Activated gamma-delta T cell treated with Interleukin-2 at 50 U/mL for 16 hours (primary cell): ENCODE data around the gene SPATS2L.
A peak's percentile ranks its signal among the peaks of the same experiment; 100 is the strongest.

Source experiments
- DNase-seq: peaks from one replicate; pipeline ENCODE4 v3.0.0-alpha.2; 2020

The SPATS2L gene

GRCh38 chr2:200297100-200297499, 9.4 kb upstream of the SPATS2L start:
- no peak for DNase-seq

DNA sequence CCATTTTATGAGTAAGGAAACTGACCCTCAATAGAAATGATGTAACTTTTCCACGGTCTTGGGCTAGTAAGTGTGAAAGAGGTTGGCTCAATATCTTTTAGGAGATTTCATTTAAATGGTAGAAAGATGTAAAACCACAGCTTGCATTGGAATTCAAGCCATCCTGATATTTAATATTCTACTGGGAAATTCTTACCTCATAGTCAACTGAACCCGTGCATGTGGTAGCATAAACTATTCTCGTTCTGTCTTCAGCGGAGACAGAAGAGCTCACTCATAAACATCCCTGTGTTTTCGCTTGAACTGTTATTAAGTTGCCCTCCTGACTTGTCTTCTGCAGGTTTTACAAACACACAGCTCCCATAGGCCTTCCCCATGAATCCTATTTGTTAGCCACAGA, 8.5 kb upstream of the SPATS2L start:
- DNase-seq, result no peak

- no peak for DNase-seq
These were observed 7.7 kb upstream of the SPATS2L start for GRCh38 chr2:200298816-200299215.

- no peak for DNase-seq
These were observed 6.4 kb upstream of the SPATS2L start for GRCh38 chr2:200300065-200300464.

GRCh38 chr2:200300638-200301314, 5.7 kb upstream of the SPATS2L start:
- DNase-seq, result no peak

DNA sequence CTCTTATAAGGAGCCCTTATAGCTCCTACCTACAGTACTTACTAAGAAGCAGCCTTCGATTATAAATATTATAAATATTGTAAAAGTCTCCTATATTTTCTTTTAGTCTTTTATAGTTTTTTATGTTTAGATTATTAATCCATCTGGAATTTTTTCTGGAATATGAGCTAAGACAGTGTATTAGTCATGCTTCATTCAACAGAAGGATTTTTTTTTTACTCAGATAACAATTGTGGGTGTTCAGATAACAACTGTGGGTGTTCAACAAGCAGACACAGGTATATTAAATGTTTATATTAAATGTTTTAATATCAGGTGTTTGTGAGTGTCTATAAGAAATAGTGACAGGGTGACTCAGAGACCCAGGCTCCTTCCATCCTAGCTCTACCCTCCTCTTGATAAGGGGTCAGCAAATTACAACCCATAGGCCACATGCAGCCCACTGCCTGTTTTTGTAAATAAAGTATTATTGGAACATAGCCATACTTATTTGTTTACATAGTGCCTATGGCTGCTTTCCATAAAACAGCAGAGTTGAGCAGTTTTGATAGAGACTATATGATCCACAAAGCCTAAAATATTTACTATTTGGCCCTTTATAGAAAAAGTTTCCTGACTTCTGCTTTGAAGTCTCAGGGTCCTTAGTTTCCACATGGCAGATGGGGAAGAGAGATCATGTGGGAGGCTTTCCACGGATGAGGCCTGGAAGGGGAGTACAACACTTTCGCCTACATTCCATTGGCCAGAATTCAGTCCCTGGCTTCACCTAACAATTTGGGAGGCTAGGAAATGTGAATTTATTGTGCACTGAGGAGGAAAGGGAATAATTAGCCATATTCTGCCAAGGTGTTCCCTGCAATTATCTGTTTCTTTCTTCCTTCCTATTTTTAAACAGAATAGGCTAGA, 4.3 kb upstream of the SPATS2L start:
- DNase-seq, result no peak

DNA sequence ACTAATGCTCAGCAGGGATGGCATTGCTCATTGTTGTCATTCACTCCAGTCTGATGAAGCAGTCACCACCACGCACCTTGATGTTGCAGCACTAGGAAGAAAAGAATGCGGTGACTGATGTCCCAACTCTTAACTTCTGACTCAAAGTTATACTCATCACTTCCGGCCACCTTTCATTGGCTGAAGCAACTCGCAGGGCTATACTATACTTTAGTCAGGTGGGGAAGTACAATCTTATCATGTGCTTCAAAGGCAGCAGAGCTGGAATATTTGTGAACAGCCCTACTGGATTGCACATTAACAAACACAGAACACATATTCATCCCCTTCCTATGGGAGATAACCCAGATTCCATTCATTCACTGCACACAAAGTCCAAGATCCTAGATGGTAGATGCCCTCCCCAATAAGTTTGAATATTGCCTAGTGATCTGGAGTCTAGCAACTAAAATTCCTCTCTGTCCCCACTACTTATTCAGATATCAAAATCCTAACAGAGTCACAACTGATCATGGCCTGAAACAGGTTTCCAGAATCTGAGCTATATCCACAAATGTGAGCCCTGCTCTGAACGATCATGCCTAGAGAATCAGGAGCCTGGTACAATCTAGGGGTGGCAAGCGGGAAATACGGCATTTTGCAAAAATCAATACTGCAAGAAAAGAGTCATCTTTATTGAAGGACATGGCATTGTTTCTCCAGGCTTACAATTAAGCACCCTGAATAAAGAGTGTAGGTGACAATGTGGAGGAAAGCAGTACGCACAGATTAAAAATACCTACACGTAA, 3.4 kb upstream of the SPATS2L start:
- DNase-seq, result no peak

- DNase-seq, result no peak
These were observed 697 bp upstream of the SPATS2L start for GRCh38 chr2:200305797-200306195.

DNA sequence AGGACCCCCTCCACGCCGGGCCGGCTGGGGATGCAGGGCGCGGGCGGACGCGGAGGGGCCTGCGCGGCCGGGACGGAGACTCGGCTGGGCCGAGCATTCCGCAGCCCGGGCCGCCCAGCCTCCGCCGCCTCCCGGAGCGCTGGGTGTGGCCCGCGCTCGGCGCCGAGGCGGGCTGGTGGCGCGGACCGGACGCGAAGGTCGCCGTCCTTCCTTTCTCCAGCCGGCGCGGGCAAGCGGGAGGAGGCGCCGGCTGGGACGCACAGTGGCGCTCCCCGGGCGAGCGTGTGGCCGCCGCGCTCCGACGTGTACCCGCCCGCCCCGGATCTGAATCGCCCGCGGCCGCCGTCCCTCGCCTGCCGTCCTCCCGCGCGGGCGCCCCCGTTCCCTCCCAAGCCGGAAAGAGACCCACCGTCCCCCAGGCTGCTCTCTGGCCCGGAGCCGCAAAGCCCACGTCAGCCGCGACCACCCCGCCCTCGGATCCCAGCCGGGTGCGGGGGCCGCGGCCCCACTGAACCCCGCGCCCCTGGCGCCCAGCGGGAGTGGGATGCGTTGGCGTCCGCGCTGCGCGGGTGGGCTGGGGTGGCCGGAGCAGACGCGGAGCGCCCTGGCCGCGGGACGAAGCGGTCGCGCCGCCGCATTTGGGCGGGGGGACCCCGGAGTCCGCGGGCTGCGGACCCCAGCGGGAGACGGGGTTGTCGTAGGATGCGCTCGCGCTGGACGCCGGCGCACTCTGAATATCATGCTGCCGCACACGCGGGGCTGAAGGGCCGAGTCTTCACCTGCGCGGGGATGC, 634 bp downstream of the SPATS2L start:
- DNase-seq, result peak; percentile 8

DNA sequence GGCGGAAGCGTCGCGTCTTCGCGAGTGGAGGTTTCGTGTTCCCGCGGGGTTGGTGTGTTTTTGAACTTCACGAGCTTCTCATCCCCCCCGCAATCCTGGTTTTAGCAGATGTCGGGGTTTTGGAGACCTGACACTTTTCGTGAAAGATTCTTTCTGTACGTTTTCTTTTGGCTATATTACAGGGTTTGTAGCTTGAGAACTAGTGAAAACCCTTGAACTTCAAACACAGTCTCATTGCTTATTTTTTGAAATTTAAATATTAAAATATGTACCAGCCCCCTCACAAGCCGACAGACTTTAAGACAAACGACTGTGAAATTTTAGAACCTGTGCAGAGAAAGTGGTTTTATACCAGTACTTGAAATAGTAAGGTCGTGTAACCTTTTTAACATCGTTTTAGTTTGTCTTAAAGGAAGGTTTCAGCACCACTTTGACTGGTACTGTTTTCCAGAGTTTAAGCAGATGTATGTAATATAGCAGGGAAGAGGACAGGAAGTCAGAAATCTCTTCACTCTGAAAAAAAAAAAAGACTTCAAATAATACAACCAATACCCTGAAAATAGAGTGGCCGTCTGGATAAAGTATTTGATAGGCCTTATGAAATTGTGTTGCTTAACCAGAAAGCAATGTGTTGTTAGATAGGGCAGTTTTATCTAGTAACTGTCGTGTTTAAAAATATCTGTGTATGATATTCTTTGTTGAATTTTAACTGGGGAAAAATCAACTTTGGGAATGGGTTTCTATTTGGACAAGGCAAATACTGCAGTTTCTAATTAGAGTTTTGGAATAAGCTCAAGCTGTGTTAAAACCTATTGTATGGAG, 1.4 kb downstream of the SPATS2L start:
- peak; percentile 5 for DNase-seq

- DNase-seq, result no peak
These were observed 2.2 kb downstream of the SPATS2L start for GRCh38 chr2:200308546-200309295.

DNA sequence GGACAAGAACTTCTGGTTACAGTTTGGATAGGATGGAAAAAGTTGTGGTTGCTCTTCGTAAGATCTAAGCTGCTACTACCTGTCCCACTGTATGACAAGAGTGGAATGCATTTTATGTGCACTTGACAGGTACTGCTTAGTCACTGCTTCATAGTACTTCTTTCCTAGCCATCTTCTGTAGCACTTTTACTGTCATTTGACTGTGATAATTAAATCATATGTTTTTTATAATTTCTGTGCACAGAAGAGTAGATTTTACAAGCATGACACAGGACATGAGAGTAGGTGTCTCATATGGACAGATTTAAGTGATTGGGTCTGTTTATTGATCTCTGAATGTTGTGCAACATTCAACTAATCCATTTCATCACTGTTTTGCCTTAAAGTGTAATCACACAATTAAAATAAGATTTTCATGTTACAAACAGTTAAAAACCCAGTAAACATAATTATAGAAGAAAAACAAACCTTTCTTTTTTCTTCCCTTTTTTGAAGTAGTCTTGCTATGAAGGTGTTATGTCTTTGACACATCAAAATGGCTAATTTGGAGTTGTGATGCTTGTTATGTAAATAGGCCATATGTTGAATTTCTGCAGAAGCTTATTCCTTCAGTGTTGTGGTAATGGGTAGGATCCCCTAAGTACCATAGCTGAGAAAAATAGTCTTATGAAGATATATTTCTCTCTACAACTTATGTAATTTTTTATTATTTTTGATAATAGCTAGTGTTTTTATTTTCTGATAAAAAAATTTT, 3.0 kb downstream of the SPATS2L start:
- no peak for DNase-seq

DNA sequence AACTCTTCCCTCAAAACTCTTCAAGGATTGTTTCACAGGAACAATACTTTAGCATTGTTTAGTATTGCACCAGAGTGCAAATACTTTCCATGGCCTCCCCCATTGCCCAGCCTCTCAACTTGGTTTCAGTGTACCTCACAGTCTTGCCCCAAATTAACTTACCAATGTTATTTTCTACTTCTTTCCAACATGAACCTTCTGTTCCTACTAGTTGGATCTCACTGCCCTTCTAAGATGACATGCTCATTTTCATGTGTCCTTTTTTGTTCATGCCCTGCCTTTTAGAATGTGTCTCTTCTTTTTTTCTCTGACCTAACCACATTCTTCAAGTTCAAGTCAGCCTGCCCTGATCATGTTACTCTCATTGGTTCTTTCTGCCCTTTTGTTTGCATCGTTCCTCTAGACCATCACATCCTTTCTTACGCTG, 4.1 kb downstream of the SPATS2L start:
- no peak for DNase-seq

DNA sequence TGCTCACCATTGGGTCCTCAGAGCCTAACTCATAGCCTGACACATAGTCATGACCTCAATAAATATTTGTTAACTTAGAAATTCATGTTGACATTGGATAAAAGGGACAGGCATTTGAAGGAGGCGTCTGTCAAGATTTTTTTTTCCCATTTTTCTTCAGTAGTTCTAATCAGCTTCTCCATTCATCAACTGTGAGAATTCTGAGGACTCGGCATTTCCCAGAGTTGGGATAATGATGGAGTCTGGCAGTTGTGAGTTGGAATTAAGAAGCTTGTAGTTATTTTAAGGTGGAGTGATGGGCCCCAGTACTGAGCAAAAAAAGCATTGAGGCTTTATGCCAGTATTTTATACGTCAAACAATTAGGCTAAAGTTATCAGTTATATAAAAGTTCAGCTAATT, 4.6 kb downstream of the SPATS2L start:
- DNase-seq, result no peak

- DNase-seq, result no peak
These were observed 8.6 kb downstream of the SPATS2L start for GRCh38 chr2:200314976-200315567.

- DNase-seq, result no peak
These were observed 11.5 kb downstream of the SPATS2L start for GRCh38 chr2:200317975-200318374.

GRCh38 chr2:200318940-200319435, 12.5 kb downstream of the SPATS2L start:
- no peak for DNase-seq

GRCh38 chr2:200319548-200320337, 13.2 kb downstream of the SPATS2L start:
- no peak for DNase-seq

GRCh38 chr2:200320344-200320743, 13.9 kb downstream of the SPATS2L start:
- no peak for DNase-seq
